ENCODE data around the gene EGFL7. TPM values are rescaled to one million over a fixed set of nuclear protein-coding genes. Genes with fewer than 3 reads are reported as not detected.
A peak's percentile ranks its signal among the peaks of the same experiment; 100 is the strongest.

EGFL7 gene
- total RNA-seq, 1 donor = 2.4 TPM

- H3K4me3 ChIP-seq (ENCODE audit: low read depth, low read length) = no peak overlapping the region
- DNase-seq (ENCODE audit: low read depth) = peak; percentile 18
- no peak for TF ChIP-seq CTCF (IDR thresholded peaks at IDR 0.05; ENCODE audit: insufficient read depth, low read length)
Measured at GRCh38 chr9:136697146-136697820, 34.6 kb downstream of the EGFL7 start.

GRCh38 chr9:136697821-136698526 is 35.3 kb downstream of the EGFL7 start:
- no peak overlapping the region for H3K4me3 ChIP-seq (ENCODE audit: low read depth, low read length)
- no peak for TF ChIP-seq CTCF (IDR thresholded peaks at IDR 0.05; ENCODE audit: insufficient read depth, low read length)
- no peak for DNase-seq (ENCODE audit: low read depth)

- no peak overlapping the region for H3K4me3 ChIP-seq (ENCODE audit: low read depth, low read length)
- DNase-seq (ENCODE audit: low read depth) = no peak
- no peak for TF ChIP-seq CTCF (IDR thresholded peaks at IDR 0.05; ENCODE audit: insufficient read depth, low read length)
Measured at GRCh38 chr9:136698635-136699246, 36.0 kb downstream of the EGFL7 start.

GRCh38 chr9:136700304-136700703 is 37.6 kb downstream of the EGFL7 start:
- H3K4me3 ChIP-seq (ENCODE audit: low read depth, low read length) = no peak overlapping the region
- no peak for TF ChIP-seq CTCF (IDR thresholded peaks at IDR 0.05; ENCODE audit: insufficient read depth, low read length)
- peak; percentile 77 for DNase-seq (ENCODE audit: low read depth)

GRCh38 chr9:136700959-136701667 is 38.4 kb downstream of the EGFL7 start:
- H3K4me3 ChIP-seq (ENCODE audit: low read depth, low read length) = no peak overlapping the region
- no peak for TF ChIP-seq CTCF (IDR thresholded peaks at IDR 0.05; ENCODE audit: insufficient read depth, low read length)
- DNase-seq (ENCODE audit: low read depth) = no peak

GRCh38 chr9:136701668-136702053 is 38.9 kb downstream of the EGFL7 start:
- TF ChIP-seq CTCF (IDR thresholded peaks at IDR 0.05; ENCODE audit: insufficient read depth, low read length) = no peak
- no peak overlapping the region for H3K4me3 ChIP-seq (ENCODE audit: low read depth, low read length)
- no peak for DNase-seq (ENCODE audit: low read depth)
